LNCaP clone FGC (cell line): ENCODE measurements around the gene ZFP14.

Experiments
- DNase-seq: peaks from one replicate; pipeline ENCODE4 v3.0.0-alpha.2; 2011; ENCODE audit warnings: low read depth
- H3K4me3 ChIP-seq: 2 replicates; pipeline ENCODE4 v1.5.1; 2011; ENCODE audit warnings: mild to moderate bottlenecking, low read depth, low read length, control low read depth
- CTCF ChIP-seq: IDR thresholded peaks from 2 replicates; pipeline ENCODE4 v1.5.1; 2012; ENCODE audit warnings: mild to moderate bottlenecking; ENCODE audit not compliant: control insufficient read depth, insufficient read depth; ENCODE audit errors: extremely low read depth

Gene ZFP14

GRCh38 chr19:36379510-36379819 is 464 bp upstream of the ZFP14 start:
- peak overlapping the region; percentile 61 for H3K4me3 ChIP-seq
- no peak for TF ChIP-seq CTCF
- no peak for DNase-seq

GRCh38 chr19:36377541-36378178 is 1.3 kb downstream of the ZFP14 start:
- no peak for DNase-seq
- no peak for TF ChIP-seq CTCF
- peak overlapping the region; percentile 61 for H3K4me3 ChIP-seq

- no peak for TF ChIP-seq CTCF
- DNase-seq, result no peak
- H3K4me3 ChIP-seq, result no peak overlapping the region
Measured at GRCh38 chr19:36373638-36374156, 5.3 kb downstream of the ZFP14 start.

- H3K4me3 ChIP-seq, result no peak overlapping the region
- DNase-seq, result no peak
- no peak for TF ChIP-seq CTCF
Measured at GRCh38 chr19:36371886-36372285, 7.1 kb downstream of the ZFP14 start.

- DNase-seq, result no peak
- H3K4me3 ChIP-seq, result no peak overlapping the region
- TF ChIP-seq CTCF, result no peak
Measured at GRCh38 chr19:36363845-36364244, 15.2 kb downstream of the ZFP14 start.

GRCh38 chr19:36340786-36341372 is 38.1 kb downstream of the ZFP14 start:
- no peak for DNase-seq
- H3K4me3 ChIP-seq, result no peak overlapping the region
- no peak for TF ChIP-seq CTCF
